ENCODE results near the gene PRRC2C.

DNA sequence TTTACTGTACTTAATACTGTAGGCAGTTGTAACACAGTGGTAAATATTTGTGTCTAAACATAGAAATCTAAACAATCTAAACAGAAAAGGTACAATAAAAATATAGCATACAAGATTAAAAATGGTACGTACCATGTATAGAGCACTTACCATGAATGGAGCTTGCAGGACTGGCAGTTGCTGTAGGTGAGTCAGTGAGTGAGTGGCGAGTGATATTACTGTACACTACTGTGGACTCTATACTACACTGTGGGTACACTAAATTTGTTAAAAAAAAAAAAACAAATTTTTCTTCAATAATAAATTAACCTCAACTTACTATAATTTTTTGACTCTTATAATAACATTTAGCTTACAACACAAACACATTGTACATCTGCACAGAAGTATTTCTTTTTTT lies 97.3 kb downstream of the PRRC2C start:
- no peak for TF ChIP-seq POLR2A (IDR thresholded peaks at IDR 0.05)
- TF ChIP-seq, protein P1, sequence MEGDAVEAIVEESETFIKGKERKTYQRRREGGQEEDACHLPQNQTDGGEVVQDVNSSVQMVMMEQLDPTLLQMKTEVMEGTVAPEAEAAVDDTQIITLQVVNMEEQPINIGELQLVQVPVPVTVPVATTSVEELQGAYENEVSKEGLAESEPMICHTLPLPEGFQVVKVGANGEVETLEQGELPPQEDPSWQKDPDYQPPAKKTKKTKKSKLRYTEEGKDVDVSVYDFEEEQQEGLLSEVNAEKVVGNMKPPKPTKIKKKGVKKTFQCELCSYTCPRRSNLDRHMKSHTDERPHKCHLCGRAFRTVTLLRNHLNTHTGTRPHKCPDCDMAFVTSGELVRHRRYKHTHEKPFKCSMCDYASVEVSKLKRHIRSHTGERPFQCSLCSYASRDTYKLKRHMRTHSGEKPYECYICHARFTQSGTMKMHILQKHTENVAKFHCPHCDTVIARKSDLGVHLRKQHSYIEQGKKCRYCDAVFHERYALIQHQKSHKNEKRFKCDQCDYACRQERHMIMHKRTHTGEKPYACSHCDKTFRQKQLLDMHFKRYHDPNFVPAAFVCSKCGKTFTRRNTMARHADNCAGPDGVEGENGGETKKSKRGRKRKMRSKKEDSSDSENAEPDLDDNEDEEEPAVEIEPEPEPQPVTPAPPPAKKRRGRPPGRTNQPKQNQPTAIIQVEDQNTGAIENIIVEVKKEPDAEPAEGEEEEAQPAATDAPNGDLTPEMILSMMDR (IDR thresholded peaks at IDR 0.05), result no peak

All from thyroid gland (tissue), 4 donors.